HEK293 (cell line): ENCODE data around the gene GEN1.

Experiments used
- CTCF ChIA-PET: fragments of 350-600 bp; formaldehyde crosslinking; extraction: SDS; loops from one replicate; lab custom pipeline; 2021; ENCODE audit warnings: antibody characterized with exemption; lab: Yijun Ruan, JAX
- POLR2A ChIA-PET: fragments of 300-600 bp; formaldehyde crosslinking; extraction: SDS; loops from one replicate; lab custom pipeline; 2020; ENCODE audit warnings: antibody characterized with exemption, inconsistent platforms; lab: Yijun Ruan, JAX
- H3K27ac ChIP-seq: fragments of 200-500 bp; sonication (Bioruptor generic); 2 replicates; pipeline ENCODE4 v1.5.1; 2014; ENCODE audit warnings: low read depth, low read length, control low read depth, inconsistent platforms; ENCODE audit errors: extremely low read depth
- H3K36me3 ChIP-seq, 2 experiments: fragments of 200-500 bp in 1 of 2; sonication (Bioruptor generic) in 1 of 2; 1 replicate in 1 of 2; 2 replicates in 1 of 2; pipeline ENCODE4 v1.5.1; 2014 to 2017; ENCODE audit warnings: inconsistent platforms in 2 of 2, low read length in 2 of 2; ENCODE audit not compliant: control insufficient read depth in 2 of 2, insufficient read depth in 1 of 2
- H3K4me1 ChIP-seq: fragments of 200-500 bp; sonication (Bioruptor generic); 2 replicates; pipeline ENCODE4 v1.5.1; 2014; ENCODE audit warnings: mild to moderate bottlenecking, low read length, inconsistent platforms; ENCODE audit not compliant: control insufficient read depth, insufficient read depth
- H3K4me3 ChIP-seq: 2 replicates; pipeline ENCODE4 v1.5.1; 2011; ENCODE audit warnings: low read depth, mild to moderate bottlenecking, control low read depth, low read length, moderate library complexity
- H3K9me3 ChIP-seq: fragments of 200-500 bp; sonication (Bioruptor generic); 2 replicates; pipeline ENCODE4 v1.5.1; 2014; ENCODE audit warnings: low read depth, low read length, inconsistent platforms; ENCODE audit not compliant: control insufficient read depth, insufficient read depth
- HOXA7 ChIP-seq: sonication (generic); formaldehyde crosslinking; IDR thresholded peaks from 2 replicates; pipeline ENCODE4 v1.8.1; 2022; ENCODE audit warnings: missing genetic modification reagents, borderline replicate concordance
- HOXC10 ChIP-seq: sonication (generic); formaldehyde crosslinking; IDR thresholded peaks from 2 replicates; pipeline ENCODE4 v1.8.1; 2023; ENCODE audit warnings: mild to moderate bottlenecking, missing genetic modification reagents
- SALL2 ChIP-seq: fragments of 450-650 bp; formaldehyde crosslinking; IDR thresholded peaks from 2 replicates; pipeline ENCODE4 v1.5.0; 2017; ENCODE audit warnings: missing biosample characterization, mild to moderate bottlenecking, missing genetic modification characterization, borderline replicate concordance
- SCRT2 ChIP-seq: fragments of 450-650 bp; formaldehyde crosslinking; IDR thresholded peaks from 2 replicates; pipeline ENCODE4 v1.5.1; 2016; ENCODE audit warnings: missing biosample characterization, missing genetic modification characterization
- TRIM28 ChIP-seq: IDR thresholded peaks from 2 replicates; pipeline ENCODE4 v1.6.1; 2011; ENCODE audit warnings: low read length, control low read depth, borderline replicate concordance
- ZIC2 ChIP-seq: fragments of 450-650 bp; formaldehyde crosslinking; IDR thresholded peaks from 2 replicates; pipeline ENCODE4 v1.5.1; 2016; ENCODE audit warnings: missing biosample characterization, missing genetic modification characterization
- ZNF155 ChIP-seq: fragments of 450-650 bp; formaldehyde crosslinking; IDR thresholded peaks from 2 replicates; pipeline ENCODE4 v1.5.1; 2016; ENCODE audit warnings: missing biosample characterization, missing genetic modification characterization
- ZNF202 ChIP-seq: fragments of 450-650 bp; formaldehyde crosslinking; IDR thresholded peaks from 2 replicates; pipeline ENCODE4 v1.5.1; 2016; ENCODE audit warnings: missing biosample characterization, missing genetic modification characterization, borderline replicate concordance
- ZNF311 ChIP-seq: fragments of 450-650 bp; formaldehyde crosslinking; IDR thresholded peaks from 2 replicates; pipeline ENCODE4 v1.5.1; 2017; ENCODE audit warnings: missing biosample characterization, missing genetic modification characterization, borderline replicate concordance
- ZNF677 ChIP-seq: fragments of 450-650 bp; IDR thresholded peaks from 2 replicates; pipeline ENCODE4 v1.5.0; 2018; ENCODE audit warnings: missing biosample characterization, mild to moderate bottlenecking, missing genetic modification characterization, moderate library complexity
- ZNF777 ChIP-seq: fragments of 450-650 bp; formaldehyde crosslinking; IDR thresholded peaks from 2 replicates; pipeline ENCODE4 v1.5.1; 2017; ENCODE audit warnings: missing biosample characterization, missing genetic modification characterization, borderline replicate concordance
- ZSCAN30 ChIP-seq: fragments of 450-650 bp; IDR thresholded peaks from 2 replicates; pipeline ENCODE4 v1.5.1; 2018; ENCODE audit warnings: missing biosample characterization, mild to moderate bottlenecking, missing genetic modification characterization, moderate library complexity
- TF ChIP-seq, protein P1 (sequence below): fragments of 450-650 bp; formaldehyde crosslinking; conservative IDR thresholded peaks from 2 replicates; pipeline ENCODE4 v1.5.1; 2016; ENCODE audit warnings: low read depth, missing biosample characterization, missing genetic modification characterization
- TF ChIP-seq, protein P2 (sequence below): fragments of 450-650 bp; formaldehyde crosslinking; IDR thresholded peaks from 2 replicates; pipeline ENCODE4 v1.5.1; 2016; ENCODE audit warnings: missing biosample characterization, missing genetic modification characterization
- TF ChIP-seq, protein P3 (sequence below): fragments of 450-650 bp; formaldehyde crosslinking; IDR thresholded peaks from 2 replicates; pipeline ENCODE4 v1.5.1; 2016; ENCODE audit warnings: missing biosample characterization, missing genetic modification characterization
- TF ChIP-seq, protein P4 (sequence below): fragments of 450-650 bp; formaldehyde crosslinking; IDR thresholded peaks from 2 replicates; pipeline ENCODE4 v1.5.1; 2017; ENCODE audit warnings: missing biosample characterization, missing genetic modification characterization

GEN1 gene

DNA sequence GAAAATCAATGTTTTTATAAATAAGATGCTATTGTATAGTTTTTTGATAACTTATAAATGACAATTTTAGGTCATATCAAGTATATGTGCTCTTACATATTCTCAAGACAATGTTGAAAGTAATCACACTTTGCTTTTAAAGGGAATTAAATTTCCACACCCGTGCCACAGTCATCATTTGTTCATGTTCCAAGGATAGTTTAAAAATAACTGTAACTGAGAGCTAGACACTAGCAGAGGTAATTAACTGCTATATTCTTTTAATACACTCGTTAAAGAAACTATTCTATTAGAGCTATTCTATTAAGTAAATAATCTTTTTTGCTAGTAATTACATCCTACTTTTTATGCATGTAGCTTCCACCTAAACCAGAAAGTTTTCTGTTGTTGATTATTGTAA lies 18.0 kb downstream of the GEN1 start:
- Histone ChIP-seq H3K36me3 (peaks cover 60 to 80% of the 10 kb centered on the region in 2 experiments), H3K4me3 (no peak overlapping the region), H3K9me3 (no peaks in the 10 kb centered on the region), H3K4me1 (no peaks in the 10 kb centered on the region), H3K27ac (no peak overlapping the region)
- ChIA-PET CTCF (interaction anchor here (0.7 to 1.7 kb wide), 3 partner anchors 52 to 489 kb away, joined by 3 to 7 read pairs (median 3); no protein-coding TSS in a partner anchor), POLR2A (interaction anchor here (1.9 kb wide), 1 partner anchor 18 kb away, joined by 7 read pairs; the partner anchor contains the start of genes GEN1 and SMC6)
- TF ChIP-seq, protein P1, sequence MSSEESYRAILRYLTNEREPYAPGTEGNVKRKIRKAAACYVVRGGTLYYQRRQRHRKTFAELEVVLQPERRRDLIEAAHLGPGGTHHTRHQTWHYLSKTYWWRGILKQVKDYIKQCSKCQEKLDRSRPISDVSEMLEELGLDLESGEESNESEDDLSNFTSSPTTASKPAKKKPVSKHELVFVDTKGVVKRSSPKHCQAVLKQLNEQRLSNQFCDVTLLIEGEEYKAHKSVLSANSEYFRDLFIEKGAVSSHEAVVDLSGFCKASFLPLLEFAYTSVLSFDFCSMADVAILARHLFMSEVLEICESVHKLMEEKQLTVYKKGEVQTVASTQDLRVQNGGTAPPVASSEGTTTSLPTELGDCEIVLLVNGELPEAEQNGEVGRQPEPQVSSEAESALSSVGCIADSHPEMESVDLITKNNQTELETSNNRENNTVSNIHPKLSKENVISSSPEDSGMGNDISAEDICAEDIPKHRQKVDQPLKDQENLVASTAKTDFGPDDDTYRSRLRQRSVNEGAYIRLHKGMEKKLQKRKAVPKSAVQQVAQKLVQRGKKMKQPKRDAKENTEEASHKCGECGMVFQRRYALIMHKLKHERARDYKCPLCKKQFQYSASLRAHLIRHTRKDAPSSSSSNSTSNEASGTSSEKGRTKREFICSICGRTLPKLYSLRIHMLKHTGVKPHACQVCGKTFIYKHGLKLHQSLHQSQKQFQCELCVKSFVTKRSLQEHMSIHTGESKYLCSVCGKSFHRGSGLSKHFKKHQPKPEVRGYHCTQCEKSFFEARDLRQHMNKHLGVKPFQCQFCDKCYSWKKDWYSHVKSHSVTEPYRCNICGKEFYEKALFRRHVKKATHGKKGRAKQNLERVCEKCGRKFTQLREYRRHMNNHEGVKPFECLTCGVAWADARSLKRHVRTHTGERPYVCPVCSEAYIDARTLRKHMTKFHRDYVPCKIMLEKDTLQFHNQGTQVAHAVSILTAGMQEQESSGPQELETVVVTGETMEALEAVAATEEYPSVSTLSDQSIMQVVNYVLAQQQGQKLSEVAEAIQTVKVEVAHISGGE (tag by site-specific recombination): no peak
- TF ChIP-seq SALL2 (tag by site-specific recombination): no peak
- TF ChIP-seq ZNF155 (tag by site-specific recombination): no peak
- no peak for TF ChIP-seq HOXA7 (CRISPR knock-in tag)
- no peak for TF ChIP-seq SCRT2
- TF ChIP-seq ZNF677: no peak
- TF ChIP-seq ZNF777 (tag by site-specific recombination): no peak
- TF ChIP-seq, protein P2, sequence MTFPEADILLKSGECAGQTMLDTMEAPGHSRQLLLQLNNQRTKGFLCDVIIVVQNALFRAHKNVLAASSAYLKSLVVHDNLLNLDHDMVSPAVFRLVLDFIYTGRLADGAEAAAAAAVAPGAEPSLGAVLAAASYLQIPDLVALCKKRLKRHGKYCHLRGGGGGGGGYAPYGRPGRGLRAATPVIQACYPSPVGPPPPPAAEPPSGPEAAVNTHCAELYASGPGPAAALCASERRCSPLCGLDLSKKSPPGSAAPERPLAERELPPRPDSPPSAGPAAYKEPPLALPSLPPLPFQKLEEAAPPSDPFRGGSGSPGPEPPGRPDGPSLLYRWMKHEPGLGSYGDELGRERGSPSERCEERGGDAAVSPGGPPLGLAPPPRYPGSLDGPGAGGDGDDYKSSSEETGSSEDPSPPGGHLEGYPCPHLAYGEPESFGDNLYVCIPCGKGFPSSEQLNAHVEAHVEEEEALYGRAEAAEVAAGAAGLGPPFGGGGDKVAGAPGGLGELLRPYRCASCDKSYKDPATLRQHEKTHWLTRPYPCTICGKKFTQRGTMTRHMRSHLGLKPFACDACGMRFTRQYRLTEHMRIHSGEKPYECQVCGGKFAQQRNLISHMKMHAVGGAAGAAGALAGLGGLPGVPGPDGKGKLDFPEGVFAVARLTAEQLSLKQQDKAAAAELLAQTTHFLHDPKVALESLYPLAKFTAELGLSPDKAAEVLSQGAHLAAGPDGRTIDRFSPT (tag by site-specific recombination): no peak
- no peak for TF ChIP-seq ZNF311 (tag by site-specific recombination)
- no peak for TF ChIP-seq ZSCAN30
- TF ChIP-seq, protein P3, sequence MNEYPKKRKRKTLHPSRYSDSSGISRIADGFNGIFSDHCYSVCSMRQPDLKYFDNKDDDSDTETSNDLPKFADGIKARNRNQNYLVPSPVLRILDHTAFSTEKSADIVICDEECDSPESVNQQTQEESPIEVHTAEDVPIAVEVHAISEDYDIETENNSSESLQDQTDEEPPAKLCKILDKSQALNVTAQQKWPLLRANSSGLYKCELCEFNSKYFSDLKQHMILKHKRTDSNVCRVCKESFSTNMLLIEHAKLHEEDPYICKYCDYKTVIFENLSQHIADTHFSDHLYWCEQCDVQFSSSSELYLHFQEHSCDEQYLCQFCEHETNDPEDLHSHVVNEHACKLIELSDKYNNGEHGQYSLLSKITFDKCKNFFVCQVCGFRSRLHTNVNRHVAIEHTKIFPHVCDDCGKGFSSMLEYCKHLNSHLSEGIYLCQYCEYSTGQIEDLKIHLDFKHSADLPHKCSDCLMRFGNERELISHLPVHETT: no peak
- no peak for TF ChIP-seq ZNF202 (tag by site-specific recombination)

DNA sequence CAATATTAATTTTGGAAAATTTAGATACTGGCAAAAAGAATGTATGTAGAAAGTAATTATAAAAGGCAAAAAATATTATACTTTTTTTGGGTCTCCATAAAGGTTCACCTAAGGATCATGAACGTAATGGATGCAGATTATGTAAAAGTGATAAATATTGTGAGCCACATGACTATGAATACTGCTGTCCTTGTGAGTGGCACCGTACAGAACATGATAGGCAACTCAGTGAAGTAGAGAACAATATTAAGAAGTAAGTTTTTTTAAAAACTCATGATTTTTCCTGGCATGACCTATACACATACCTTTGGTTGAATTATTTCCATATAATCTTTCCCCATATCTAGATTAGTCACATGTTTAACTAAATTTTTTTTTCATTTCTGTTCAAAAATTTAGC lies 18.6 kb downstream of the GEN1 start:
- ChIA-PET POLR2A (interaction anchor here (1.9 kb wide), 1 partner anchor 18 kb away, joined by 7 read pairs; the partner anchor contains the start of genes GEN1 and SMC6), CTCF (interaction anchor here (0.7 to 1.7 kb wide), 3 partner anchors 33 to 59 kb away, joined by 3 to 7 read pairs (median 5); no protein-coding TSS in a partner anchor)
- H3K9me3 ChIP-seq: no peaks in the 10 kb centered on the region
- H3K4me3 ChIP-seq: no peak overlapping the region
- H3K36me3 ChIP-seq: peaks cover 60 to 83% of the 10 kb centered on the region in 2 experiments
- H3K4me1 ChIP-seq: no peaks in the 10 kb centered on the region
- TF ChIP-seq TRIM28: no peak
- no peak for TF ChIP-seq ZIC2 (tag by site-specific recombination)
- TF ChIP-seq, protein P4, sequence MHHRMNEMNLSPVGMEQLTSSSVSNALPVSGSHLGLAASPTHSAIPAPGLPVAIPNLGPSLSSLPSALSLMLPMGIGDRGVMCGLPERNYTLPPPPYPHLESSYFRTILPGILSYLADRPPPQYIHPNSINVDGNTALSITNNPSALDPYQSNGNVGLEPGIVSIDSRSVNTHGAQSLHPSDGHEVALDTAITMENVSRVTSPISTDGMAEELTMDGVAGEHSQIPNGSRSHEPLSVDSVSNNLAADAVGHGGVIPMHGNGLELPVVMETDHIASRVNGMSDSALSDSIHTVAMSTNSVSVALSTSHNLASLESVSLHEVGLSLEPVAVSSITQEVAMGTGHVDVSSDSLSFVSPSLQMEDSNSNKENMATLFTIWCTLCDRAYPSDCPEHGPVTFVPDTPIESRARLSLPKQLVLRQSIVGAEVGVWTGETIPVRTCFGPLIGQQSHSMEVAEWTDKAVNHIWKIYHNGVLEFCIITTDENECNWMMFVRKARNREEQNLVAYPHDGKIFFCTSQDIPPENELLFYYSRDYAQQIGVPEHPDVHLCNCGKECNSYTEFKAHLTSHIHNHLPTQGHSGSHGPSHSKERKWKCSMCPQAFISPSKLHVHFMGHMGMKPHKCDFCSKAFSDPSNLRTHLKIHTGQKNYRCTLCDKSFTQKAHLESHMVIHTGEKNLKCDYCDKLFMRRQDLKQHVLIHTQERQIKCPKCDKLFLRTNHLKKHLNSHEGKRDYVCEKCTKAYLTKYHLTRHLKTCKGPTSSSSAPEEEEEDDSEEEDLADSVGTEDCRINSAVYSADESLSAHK (tag by site-specific recombination): no peak
- TF ChIP-seq HOXC10 (CRISPR knock-in tag): no peak
- TF ChIP-seq, all 188 proteins: peak for 0
- H3K27ac ChIP-seq: no peak overlapping the region
